HCT116 (cell line): ENCODE data around the gene MAJIN. TPM values are rescaled to one million over a fixed set of nuclear protein-coding genes. Genes with fewer than 3 reads are reported as not detected.

Experiments
- ATAC-seq: fragments of 200-7000 bp; cut with Tn5 transposase; 2 replicates; pipeline ENCODE4 v1.9.1; 2020; ENCODE audit warnings: mild to moderate bottlenecking, moderate library complexity
- BruUV-seq: library from RNA; stranded (reverse); fragments of 400-500 nt; replicated peaks from 2 replicates; lab custom pipeline; 2021; lab: Mats Ljungman, UMichigan
- CTCF ChIA-PET: fragments of 300-600 bp; sonication (Branson Sonifier 250); formaldehyde crosslinking; loops from one replicate; lab custom pipeline; 2021; ENCODE audit warnings: antibody characterized with exemption; lab: Charles Lee
- POLR2A ChIA-PET: fragments of 300-600, 350-600 bp; sonication (Branson Sonifier 250); formaldehyde crosslinking; loops from one replicate; lab custom pipeline; 2021; ENCODE audit warnings: antibody characterized with exemption; lab: Charles Lee
- RAD21 ChIA-PET, 2 experiments: fragments of 300-600 bp; sonication (Branson Sonifier 250); formaldehyde crosslinking; loops; one replicate each; lab custom pipeline; 2023; ENCODE audit warnings: low total read pairs in 2 of 2; ENCODE audit not compliant: uncharacterized antibody in 2 of 2, unreplicated experiment in 2 of 2, low non-redundant PET in 1 of 2; lab: Charles Lee
- DNase-seq: peaks from one replicate; pipeline ENCODE4 v3.0.0-alpha.2; 2010; ENCODE audit warnings: low read depth, low spot score
- H2AFZ ChIP-seq: fragments of 200-600 bp; shearing (Covaris generic), sonication (generic); 2 replicates; pipeline ENCODE4 v1.6.1; 2017; ENCODE audit warnings: low read depth, mixed run types, mixed read lengths, antibody characterized with exemption, low read length; ENCODE audit not compliant: poor library complexity, severe bottlenecking
- H3K27ac ChIP-seq: 2 replicates; pipeline ENCODE4 v1.5.1; 2012; ENCODE audit warnings: low read depth, low read length
- H3K27me3 ChIP-seq: fragments of 200-600 bp; sonication (generic); 2 replicates; pipeline ENCODE4 v1.6.1; 2016; ENCODE audit warnings: mixed run types, low read length, mixed read lengths; ENCODE audit not compliant: insufficient read depth
- H3K36me3 ChIP-seq, 2 experiments: fragments of 200-500 bp in 1 of 2; fragments of 200-600 bp in 1 of 2; sonication (Bioruptor generic) in 1 of 2; sonication (generic) in 1 of 2; 2 replicates each; pipeline versions ENCODE4 v1.5.1 to v1.6.1; 2014 to 2016; ENCODE audit warnings: low read length in 2 of 2, inconsistent platforms in 1 of 2, mixed read lengths in 1 of 2, mixed run types in 1 of 2; ENCODE audit not compliant: insufficient read depth in 2 of 2, control insufficient read depth in 1 of 2
- H3K4me1 ChIP-seq, 2 experiments: fragments of 200-600 bp in 1 of 2; sonication (generic) in 1 of 2; 2 replicates each; pipeline versions ENCODE4 v1.5.1 to v1.6.1; 2012 to 2017; ENCODE audit warnings: low read length in 2 of 2, inconsistent platforms in 1 of 2, mild to moderate bottlenecking in 1 of 2, mixed read lengths in 1 of 2, mixed run types in 1 of 2, moderate library complexity in 1 of 2; ENCODE audit not compliant: insufficient read depth in 2 of 2, control insufficient read depth in 1 of 2
- H3K4me2 ChIP-seq: fragments of 200-600 bp; sonication (generic); 2 replicates; pipeline ENCODE4 v1.6.1; 2017; ENCODE audit warnings: mixed run types, low read length, mixed read lengths
- H3K4me3 ChIP-seq, 2 experiments: fragments of 200-600 bp in 1 of 2; sonication (generic) in 1 of 2; replicated peaks in 1 of 2; 2 replicates each; pipeline ENCODE4 v1.5.1; 2011 to 2016; ENCODE audit warnings: low read length in 2 of 2, control low read depth in 1 of 2, low read depth in 1 of 2, mild to moderate bottlenecking in 1 of 2, mixed read lengths in 1 of 2, mixed run types in 1 of 2
- H3K79me2 ChIP-seq: fragments of 200-600 bp; sonication (generic); 2 replicates; pipeline ENCODE4 v1.6.1; 2017; ENCODE audit warnings: mild to moderate bottlenecking, mixed run types, low read length, moderate library complexity, mixed read lengths; ENCODE audit not compliant: insufficient read depth
- H3K9ac ChIP-seq: fragments of 200-600 bp; sonication (generic); 2 replicates; pipeline ENCODE4 v1.6.1; 2016; ENCODE audit warnings: low read length, mixed read lengths
- H3K9me2 ChIP-seq: fragments of 200-600 bp; sonication (generic), shearing (Covaris generic); 2 replicates; pipeline ENCODE4 v1.6.1; 2017; ENCODE audit warnings: mixed run types, mild to moderate bottlenecking, moderate library complexity; ENCODE audit not compliant: insufficient read depth
- H3K9me3 ChIP-seq, 2 experiments: fragments of 200-500 bp in 1 of 2; fragments of 200-600 bp in 1 of 2; sonication (Bioruptor generic) in 1 of 2; sonication (generic) in 1 of 2; 2 replicates each; pipeline ENCODE4 v1.6.1; 2014 to 2017; ENCODE audit warnings: low read length in 2 of 2, mixed read lengths in 2 of 2, inconsistent platforms in 1 of 2, low read depth in 1 of 2, mild to moderate bottlenecking in 1 of 2, mixed run types in 1 of 2, moderate library complexity in 1 of 2; ENCODE audit not compliant: control insufficient read depth in 1 of 2, insufficient read depth in 1 of 2
- H4K20me1 ChIP-seq: fragments of 200-600 bp; sonication (generic), shearing (Covaris generic); 2 replicates; pipeline ENCODE4 v1.6.1; 2017; ENCODE audit warnings: mixed run types, mild to moderate bottlenecking, moderate library complexity; ENCODE audit not compliant: insufficient read depth
- CBX3 ChIP-seq: IDR thresholded peaks from 2 replicates; pipeline ENCODE4 v1.6.1; 2012; ENCODE audit warnings: low read depth
- CEBPB ChIP-seq: IDR thresholded peaks from 2 replicates; pipeline ENCODE4 v1.6.1; 2012; ENCODE audit warnings: low read depth
- CTCF ChIP-seq, 3 experiments: fragments of 200-600 bp in 1 of 3; sonication (generic) in 1 of 3; IDR thresholded peaks in 2 of 3; conservative IDR thresholded peaks in 1 of 3; 2 replicates each; pipeline ENCODE4 v1.5.1; 2012 to 2017; ENCODE audit warnings: low read depth in 2 of 3, low read length in 2 of 3, antibody characterized with exemption in 1 of 3, borderline replicate concordance in 1 of 3, control low read depth in 1 of 3, mild to moderate bottlenecking in 1 of 3, mixed read lengths in 1 of 3, mixed run types in 1 of 3, moderate library complexity in 1 of 3; ENCODE audit not compliant: insufficient read depth in 1 of 3
- ELF1 ChIP-seq: IDR thresholded peaks from 2 replicates; pipeline ENCODE4 v1.6.1; 2012; ENCODE audit warnings: low read depth, borderline replicate concordance
- EZH2 ChIP-seq: fragments of 200-600 bp; sonication (generic); IDR thresholded peaks from 2 replicates; pipeline ENCODE4 v1.6.1; 2017; ENCODE audit warnings: antibody characterized with exemption, mixed run types
- EZH2phosphoT487 ChIP-seq: fragments of 200-600 bp; IDR thresholded peaks from 2 replicates; pipeline ENCODE4 v1.6.1; 2018; ENCODE audit warnings: antibody characterized with exemption, borderline replicate concordance
- JUND ChIP-seq: IDR thresholded peaks from 2 replicates; pipeline ENCODE4 v1.6.1; 2012
- POLR2A ChIP-seq: IDR thresholded peaks from 2 replicates; pipeline ENCODE4 v1.7.0; 2011; ENCODE audit warnings: borderline replicate concordance; ENCODE audit not compliant: insufficient read depth, insufficient read length; ENCODE audit errors: extremely low read depth
- POLR2AphosphoS5 ChIP-seq: IDR thresholded peaks from 2 replicates; pipeline ENCODE4 v1.6.1; 2011; ENCODE audit warnings: mild to moderate bottlenecking, low read depth, low read length, moderate library complexity
- REST ChIP-seq: IDR thresholded peaks from 2 replicates; pipeline ENCODE4 v1.6.1; 2012; ENCODE audit warnings: low read depth
- SIN3A ChIP-seq: IDR thresholded peaks from 2 replicates; pipeline ENCODE4 v1.6.1; 2012; ENCODE audit warnings: low read depth
- SP1 ChIP-seq: IDR thresholded peaks from 2 replicates; pipeline ENCODE4 v1.6.1; 2012; ENCODE audit warnings: low read depth
- SRF ChIP-seq: IDR thresholded peaks from 2 replicates; pipeline ENCODE4 v1.6.1; 2012; ENCODE audit warnings: low read depth
- TCF7L2 ChIP-seq: IDR thresholded peaks from 2 replicates; pipeline ENCODE4 v1.7.0; 2011; ENCODE audit warnings: borderline replicate concordance, inconsistent platforms; ENCODE audit not compliant: insufficient read depth, insufficient read length; ENCODE audit errors: extremely low read depth
- YY1 ChIP-seq: IDR thresholded peaks from 2 replicates; pipeline ENCODE4 v1.6.1; 2011; ENCODE audit warnings: low read length, low read depth, moderate library complexity, mild to moderate bottlenecking; ENCODE audit not compliant: insufficient replicate concordance; ENCODE audit errors: extremely low read depth
- ZBTB33 ChIP-seq: IDR thresholded peaks from 2 replicates; pipeline ENCODE4 v1.6.1; 2011; ENCODE audit warnings: mild to moderate bottlenecking, low read length, moderate library complexity; ENCODE audit not compliant: insufficient replicate concordance; ENCODE audit errors: extremely low read depth
- ZFX ChIP-seq: fragments of 450-650 bp; IDR thresholded peaks from 2 replicates; pipeline ENCODE4 v1.6.1; 2017
- ZNF274 ChIP-seq: fragments of 200-500 bp; sonication (Bioruptor generic); IDR thresholded peaks from 2 replicates; pipeline ENCODE4 v1.6.1; 2014; ENCODE audit warnings: mild to moderate bottlenecking, low read depth, low read length, inconsistent platforms
- intact Hi-C: fragments of 100-400 bp; cut with micrococcal nuclease; formaldehyde crosslinking; loops from 2 replicates; pipeline ENCODE4 v1.10.0; 2022
- total RNA-seq: library from RNA; stranded (reverse); gene quantifications from one replicate; pipeline ENCODE4 v1.2.1, GENCODE V29; 2021; ENCODE audit not compliant: unreplicated experiment
- TF ChIP-seq, protein P1 (sequence below): IDR thresholded peaks from 2 replicates; pipeline ENCODE4 v1.6.1; 2012

The MAJIN gene
- total RNA-seq, 1 experiment from 2014 or later = not detected

- no peak; the same call in 1 of the 2 replicates for TF ChIP-seq REST
- TF ChIP-seq CTCF (IDR thresholded peaks at IDR 0.05 in 2 of 3, conservative IDR thresholded peaks at IDR 0.05 in 1 of 3; ENCODE audit: borderline replicate concordance in 1 of 3, insufficient read depth in 1 of 3, low read depth in 2 of 3, low read length in 2 of 3) = no peak
- TF ChIP-seq EZH2 = no peak
- TF ChIP-seq JUND = no peak
- TF ChIP-seq, protein P1, sequence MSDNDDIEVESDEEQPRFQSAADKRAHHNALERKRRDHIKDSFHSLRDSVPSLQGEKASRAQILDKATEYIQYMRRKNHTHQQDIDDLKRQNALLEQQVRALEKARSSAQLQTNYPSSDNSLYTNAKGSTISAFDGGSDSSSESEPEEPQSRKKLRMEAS = no peak
- TF ChIP-seq SP1 = no peak
- no peak for TF ChIP-seq POLR2AphosphoS5
- TF ChIP-seq ELF1 = no peak
- TF ChIP-seq SIN3A = no peak
- TF ChIP-seq EZH2phosphoT487 = no peak
- no peak for TF ChIP-seq POLR2A
- TF ChIP-seq CBX3 = no peak
- TF ChIP-seq ZFX = no peak
- no peak for TF ChIP-seq TCF7L2
- TF ChIP-seq ZNF274 = no peak
- TF ChIP-seq ZBTB33 = no peak
- no peak for TF ChIP-seq YY1
- TF ChIP-seq SRF = no peak
- no peak for TF ChIP-seq CEBPB
- H3K4me2 ChIP-seq = no peak overlapping the region
- POLR2A ChIA-PET = no interaction called here
- H3K9me3 ChIP-seq = no peaks in the 10 kb centered on the region
- no peak overlapping the region for H3K4me3 ChIP-seq
- ATAC-seq (no peak), DNase-seq (no peak)
- H2AFZ ChIP-seq = no peak overlapping the region
- H3K27me3 ChIP-seq = no peaks in the 10 kb centered on the region
- peaks cover 16 to 42% of the 10 kb centered on the region in 2 experiments for H3K4me1 ChIP-seq
- no peaks in the 10 kb centered on the region for H3K79me2 ChIP-seq
- H3K9me2 ChIP-seq = no peaks in the 10 kb centered on the region
- no peaks in the 10 kb centered on the region for H4K20me1 ChIP-seq
- intact Hi-C loops = no loop called here
- CTCF ChIA-PET = no interaction called here
- BruUV-seq = no TSS peak
- no peak overlapping the region for H3K27ac ChIP-seq
- H3K9ac ChIP-seq = no peak overlapping the region
- RAD21 ChIA-PET = no interaction called here
- H3K36me3 ChIP-seq = no peaks in the 10 kb centered on the region
These were observed 31.4 kb upstream of the MAJIN start for GRCh38 chr11:65003282-65003681.
